ENCODE results near the gene LMOD2.

The LMOD2 gene

DNA sequence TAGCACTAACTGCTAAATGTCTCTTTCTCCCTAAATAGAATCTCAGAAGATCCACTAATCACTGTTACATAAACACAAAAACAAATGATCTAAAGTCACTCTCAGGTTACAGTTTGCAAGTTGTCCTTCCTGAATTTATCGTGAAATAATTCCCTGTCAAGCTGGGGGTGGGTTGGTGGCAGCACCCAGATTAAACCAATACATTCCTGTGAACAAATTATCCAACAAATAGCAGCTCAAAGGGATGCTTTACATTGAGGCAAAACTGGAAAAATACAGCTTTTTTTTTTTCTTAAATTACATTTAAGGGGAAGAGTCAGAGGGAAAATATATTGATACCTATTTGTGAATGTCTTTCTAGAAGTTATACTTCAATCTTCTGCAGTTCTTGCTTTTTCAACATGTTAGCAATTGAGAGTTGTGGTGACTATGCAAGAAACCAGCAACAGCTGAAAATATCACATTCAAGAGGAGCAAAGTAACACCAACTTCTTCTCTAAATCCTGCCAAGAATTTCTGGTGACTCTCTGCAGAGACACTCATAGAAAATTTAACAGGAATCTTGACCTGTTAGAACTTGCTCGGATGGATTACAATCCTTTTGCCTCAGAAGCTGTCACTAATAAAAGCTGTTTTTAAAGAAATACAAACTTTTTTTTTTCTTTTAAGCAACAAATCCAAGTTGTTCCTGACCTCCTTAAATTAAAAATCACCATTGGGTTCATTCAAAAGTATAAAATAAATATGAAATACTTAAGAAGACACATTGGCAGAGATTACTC lies 18.9 kb downstream of the LMOD2 start:
- DNase-seq: no peak

DNA sequence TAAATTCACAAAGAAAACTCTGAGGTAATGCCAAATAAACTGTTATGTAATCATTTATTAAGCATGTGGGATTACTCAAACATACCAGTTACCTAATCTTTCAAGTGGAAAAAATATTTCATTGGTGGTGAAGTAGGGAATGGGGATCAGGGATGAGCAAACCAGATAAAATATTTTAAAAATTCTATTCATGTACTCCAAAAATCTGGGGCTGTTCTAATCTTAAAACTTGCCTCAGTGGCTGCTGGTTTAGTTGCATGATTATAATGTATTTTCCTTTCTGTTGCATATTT lies 19.5 kb downstream of the LMOD2 start:
- no peak for DNase-seq

DNA sequence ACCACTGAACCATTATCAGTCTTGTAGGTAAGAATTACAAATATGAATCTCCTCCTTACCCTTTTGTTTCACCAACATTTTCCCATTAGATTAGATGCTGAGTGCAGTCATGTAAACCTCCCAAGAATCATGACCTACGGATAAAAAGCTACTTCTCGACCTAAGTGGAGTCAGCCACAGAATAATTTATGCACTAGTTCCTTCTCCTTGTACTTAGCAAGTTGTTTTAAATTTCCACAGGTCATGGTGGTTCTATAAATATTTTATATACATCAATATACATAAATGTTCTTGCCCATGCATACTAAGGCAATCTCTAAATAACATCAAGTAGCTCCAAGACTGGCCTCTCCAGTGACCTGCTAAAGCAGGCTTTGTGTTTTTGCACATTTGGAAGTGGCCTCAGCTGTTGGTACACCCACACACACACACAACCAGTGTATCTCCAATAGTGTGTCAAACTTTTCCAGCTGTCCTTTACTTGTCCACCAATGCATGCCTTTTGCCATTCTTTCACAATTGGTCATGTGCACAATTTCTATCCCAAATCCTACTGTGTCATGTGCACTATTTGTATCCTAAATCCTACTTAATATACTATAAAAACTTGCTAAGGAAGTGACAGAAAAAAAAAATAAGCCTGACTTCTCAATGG lies 21.5 kb downstream of the LMOD2 start:
- no peak for DNase-seq

DNA sequence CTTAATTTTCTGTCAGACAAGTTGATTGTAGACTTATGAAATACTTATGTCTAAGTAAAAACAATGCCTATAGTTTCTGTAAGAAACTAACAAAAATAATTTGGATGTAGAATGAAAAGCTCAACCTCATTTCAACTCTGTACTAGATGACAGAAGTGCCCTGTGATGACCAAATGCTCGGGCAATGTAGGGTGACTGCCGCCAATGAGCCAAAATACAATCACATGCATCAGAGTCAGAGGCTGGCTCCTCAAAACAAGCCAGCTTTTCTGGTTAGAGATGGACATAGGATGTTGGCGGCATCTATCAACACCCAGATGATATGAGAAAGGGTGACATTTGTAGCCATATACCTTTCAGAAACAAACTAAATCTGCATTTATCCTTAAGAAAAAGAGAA lies 23.9 kb downstream of the LMOD2 start:
- DNase-seq: no peak

DNA sequence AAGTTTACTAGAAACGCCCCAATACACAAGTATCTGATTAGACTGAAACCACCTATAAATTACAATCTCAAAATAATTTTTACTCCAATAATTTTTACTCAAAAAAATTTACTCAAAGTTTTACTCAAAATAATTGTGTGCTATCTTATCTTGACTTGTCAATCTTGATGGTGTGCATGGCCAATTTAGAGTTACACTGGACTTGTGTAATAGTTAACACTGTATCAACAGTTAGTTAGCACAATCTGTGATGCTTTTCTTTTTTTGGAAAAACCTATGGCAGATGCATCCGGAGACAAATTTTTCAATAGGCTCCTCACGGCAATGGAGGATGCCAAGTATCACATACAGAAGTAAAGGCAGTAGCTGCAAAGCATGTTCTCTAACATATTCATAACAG lies 24.9 kb downstream of the LMOD2 start:
- DNase-seq: no peak

DNA sequence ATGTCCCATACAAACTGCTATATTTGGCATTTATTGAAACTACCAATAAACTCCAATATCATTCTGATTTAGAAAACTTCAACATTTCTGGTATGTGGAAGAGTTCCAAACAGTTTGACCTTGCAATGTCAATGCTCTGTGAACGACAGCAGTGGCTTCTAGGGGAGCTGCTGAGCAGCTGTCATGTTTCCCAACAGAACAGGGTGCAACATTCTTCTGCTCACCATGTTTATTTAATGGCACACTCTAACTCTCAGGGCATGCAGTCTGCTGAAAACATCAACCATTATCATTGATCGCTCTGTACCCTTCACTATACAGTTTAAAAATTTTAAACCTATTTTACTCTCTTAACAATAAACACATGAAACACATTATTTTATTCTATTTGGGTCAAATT lies 25.9 kb downstream of the LMOD2 start:
- no peak for DNase-seq

DNA sequence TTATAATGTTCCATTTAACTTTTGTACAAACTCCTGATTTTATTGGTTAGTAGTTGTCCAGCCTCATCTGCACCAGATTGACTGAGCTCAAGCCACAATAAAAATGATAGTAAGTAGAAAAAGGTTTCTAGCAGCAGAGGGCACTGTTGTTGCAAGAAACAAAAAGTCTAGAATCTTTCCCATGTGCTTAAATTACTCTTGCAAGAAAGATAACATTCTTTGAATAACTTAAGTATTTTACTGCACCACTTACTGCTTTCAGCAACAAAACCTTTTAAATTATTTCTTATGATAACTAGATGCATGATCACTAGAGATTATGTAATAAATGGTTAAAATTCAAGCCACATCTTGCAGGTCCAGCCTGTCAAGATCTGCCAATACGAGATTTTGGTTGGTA lies 27.0 kb downstream of the LMOD2 start:
- DNase-seq: peak; percentile 21

DNA sequence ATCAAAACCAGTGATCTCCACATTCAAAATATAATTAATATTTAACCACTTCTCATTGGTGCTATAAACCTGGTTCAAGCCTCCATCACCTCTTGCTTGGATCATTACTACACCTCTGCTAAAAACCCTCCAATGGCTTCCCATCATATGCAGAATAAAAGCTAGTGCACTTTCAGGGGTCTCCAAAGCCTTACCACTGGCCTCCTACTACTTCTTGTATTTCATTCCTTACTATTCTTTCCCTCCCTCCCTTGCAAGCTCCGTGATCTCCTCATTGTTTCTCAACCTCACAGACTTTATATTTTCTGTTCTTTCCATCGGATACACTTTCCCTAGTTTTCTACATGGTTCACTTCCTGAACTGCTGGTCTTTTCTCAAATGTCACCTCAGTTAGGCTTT lies 31.5 kb downstream of the LMOD2 start:
- DNase-seq: no peak

DNA sequence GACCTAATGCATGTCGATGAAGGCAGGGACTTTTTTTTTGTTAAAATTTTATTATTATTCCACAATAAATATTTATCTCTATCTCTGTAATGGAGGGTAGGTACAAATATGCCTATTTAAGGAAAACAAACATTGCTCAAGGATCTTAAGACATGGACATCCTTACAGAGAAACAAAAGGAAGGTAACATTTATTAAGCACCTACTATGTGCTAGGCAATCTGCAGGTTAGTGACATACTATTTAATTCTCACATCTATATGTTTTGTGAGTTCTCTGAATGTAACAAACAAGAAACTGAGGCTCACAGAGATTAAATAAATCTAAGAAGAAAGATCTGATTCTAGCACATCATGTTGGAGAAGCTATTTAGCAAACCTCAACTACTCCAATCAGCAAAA lies 32.1 kb downstream of the LMOD2 start:
- no peak for DNase-seq

DNA sequence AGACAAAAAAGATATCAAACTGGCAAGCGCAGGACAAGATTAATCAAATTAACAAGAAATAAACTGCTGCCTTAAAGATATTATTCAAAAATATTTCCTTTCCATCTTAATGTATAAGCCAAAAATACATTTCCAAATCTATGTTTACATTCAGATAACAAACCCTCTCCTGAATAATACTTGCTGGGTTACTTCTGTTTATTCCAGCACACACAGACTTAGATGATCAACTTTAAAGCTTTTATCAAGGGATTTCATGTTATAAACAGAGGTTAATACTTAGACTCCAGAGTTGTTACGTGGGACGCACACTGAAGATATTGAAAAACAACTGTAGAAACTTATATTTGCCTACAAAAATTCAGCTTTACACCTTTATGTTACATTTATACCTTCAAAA lies 33.6 kb downstream of the LMOD2 start:
- DNase-seq: no peak

DNA sequence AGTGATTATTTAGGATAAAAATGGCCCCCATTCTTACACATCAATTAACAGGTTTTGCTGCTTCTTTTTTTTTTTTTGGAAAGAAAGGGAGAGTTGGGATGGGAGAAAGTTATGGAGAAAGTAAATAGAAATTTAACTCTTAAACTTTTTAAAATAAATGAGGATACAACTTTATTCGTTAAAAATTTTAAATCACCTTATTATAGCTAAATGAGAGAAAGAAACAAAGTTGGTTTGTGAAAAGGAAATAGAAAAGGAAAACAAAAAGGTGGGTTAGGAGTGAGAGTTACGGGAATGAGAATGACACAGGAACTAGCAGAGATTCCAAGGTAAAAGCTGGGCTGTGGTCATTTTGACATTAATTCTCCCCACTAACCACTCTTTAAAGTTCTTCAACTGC lies 34.9 kb downstream of the LMOD2 start:
- no peak for DNase-seq

DNA sequence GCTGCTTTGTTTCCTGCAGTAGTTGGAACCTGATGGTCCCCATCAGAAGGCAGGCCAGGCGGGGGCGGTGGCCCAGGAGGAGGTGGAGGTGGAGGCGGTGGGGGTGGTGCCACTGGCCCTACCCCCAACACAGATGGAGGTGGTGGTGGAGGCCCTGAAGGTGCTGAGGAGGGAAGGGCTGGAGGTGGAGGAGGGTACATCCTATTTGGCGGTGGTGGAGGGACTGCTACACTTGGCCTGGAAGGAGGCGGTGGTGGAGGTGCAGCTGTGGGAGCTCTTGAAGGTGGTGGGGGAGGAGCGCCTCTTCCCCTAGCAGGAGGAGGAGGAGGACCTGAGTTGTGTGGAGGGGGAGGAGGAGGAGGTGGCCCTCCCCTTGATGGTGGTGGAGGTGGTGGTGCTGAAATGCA lies 36.8 kb downstream of the LMOD2 start:
- DNase-seq: no peak

DNA sequence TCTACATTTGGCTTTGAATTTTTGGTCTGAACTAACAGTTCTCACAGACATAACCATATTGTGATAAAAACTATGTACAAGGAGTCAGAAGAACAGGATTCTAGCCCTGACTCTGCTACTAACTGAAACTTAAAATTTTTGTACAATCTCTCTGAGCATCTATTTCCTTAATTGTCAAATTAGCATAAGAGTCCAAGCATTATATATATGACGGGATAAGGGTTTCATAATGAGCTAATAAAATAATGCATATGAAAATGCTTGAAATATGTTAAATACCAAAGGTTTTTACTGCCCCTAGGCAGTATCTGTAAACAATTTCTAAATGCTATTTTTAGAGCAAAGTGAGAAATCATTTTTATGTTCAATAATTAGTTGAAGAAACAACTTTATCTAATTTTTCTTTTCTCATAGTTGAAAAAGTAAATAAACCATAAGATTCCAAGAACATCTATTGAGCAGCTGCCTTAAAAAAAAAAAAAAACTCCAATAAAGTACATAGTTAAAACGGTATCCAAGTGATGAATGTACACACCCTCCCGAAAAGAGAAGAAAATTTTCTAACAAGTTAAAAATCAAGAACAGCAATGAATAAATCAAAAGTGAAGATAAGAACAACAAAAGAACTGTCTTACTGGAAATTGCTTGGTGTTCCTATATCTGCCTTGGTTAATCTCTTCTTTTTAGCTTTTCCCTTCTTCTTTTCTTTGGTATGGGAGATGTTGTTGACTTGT lies 40.4 kb downstream of the LMOD2 start:
- no peak for DNase-seq

DNA sequence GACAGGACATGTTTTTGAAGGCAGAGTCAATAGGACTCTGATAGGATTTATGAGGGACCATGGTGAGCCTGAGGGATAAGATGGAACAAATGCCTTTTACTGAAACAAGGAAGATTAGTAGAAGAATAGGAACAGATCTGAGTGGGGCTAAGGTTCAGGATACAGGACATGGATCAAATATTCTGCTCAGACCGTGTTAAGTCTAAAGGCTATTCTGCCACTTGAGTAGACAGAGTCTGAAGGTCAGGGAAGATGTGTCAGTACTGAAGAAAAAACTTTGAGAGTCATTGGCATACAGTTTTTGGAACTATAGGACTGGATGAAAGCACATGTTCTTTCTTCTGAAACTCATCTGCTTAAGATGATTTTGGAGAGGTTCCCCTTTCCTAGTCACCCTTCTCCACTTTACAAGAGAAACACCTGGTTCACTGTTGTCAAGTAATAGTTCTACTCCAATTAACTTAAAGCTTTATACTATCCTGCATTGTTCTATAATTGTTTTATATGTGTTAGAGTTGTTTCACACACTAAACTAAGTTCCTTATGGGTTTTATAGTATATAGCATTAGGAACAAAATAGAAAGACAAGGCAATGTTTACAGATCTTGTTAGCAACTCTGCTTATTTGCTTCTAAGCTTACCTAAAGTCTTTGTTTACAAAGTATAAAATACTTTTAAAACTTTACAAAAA lies 49.7 kb downstream of the LMOD2 start:
- DNase-seq: no peak

DNA sequence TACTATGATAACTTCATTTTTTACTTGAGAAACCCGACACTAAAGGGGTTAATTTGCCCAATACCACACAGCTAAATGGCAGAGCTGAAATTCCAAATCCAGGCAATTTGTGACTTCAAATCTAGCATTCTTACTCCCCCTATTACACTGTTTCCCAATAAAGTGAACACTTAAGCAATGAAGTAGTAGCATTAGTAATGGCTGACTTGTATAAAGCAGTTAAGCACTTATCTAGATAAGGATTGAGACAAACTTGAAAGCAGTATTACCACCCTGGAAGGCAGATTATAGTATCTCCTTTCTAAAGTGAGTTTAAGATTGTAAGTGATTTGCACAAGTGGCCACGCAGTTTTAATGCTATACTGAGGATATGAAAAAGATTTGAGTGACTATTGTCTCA lies 53.9 kb downstream of the LMOD2 start:
- DNase-seq: no peak

DNA sequence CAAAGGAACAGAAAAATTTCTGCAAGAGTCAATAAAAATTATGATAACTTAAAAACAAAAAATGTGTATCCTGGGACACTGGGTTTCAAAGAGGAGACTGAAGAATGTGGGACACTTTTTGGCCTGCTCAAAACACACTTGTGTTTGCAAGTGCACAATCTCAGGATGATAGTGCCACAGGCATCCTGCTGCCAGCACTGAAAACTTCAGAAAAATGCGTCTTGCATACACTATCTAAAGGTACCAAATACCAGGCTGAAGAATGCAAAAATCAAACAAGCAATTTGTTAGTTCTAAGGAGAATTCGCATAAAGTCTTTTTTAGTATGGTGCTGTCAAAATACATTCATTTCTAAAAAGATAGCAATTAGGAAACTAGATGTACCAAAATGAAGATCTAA lies 55.0 kb downstream of the LMOD2 start:
- no peak for DNase-seq

DNA sequence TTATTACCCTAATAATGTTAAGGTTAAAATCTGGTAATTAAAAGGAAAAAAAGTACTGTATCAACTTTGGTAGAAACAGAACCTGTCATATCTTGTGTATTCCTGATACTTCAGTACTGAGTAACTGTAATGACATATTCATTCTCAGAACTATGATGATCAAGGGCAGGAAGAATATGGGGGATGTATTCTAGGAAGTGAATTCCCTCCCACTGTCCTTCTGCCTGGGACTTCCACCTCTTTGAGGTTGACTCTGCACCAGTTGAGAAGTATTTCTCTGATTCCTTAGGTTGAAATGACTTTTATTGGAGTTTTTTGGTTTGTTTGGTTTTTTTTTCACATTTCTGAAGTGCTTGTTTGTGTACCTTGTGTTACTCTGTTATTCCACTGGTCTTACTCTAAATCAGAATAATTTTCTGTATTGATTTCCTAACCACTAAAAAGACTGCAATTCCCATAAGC lies 56.2 kb downstream of the LMOD2 start:
- DNase-seq: no peak

DNA sequence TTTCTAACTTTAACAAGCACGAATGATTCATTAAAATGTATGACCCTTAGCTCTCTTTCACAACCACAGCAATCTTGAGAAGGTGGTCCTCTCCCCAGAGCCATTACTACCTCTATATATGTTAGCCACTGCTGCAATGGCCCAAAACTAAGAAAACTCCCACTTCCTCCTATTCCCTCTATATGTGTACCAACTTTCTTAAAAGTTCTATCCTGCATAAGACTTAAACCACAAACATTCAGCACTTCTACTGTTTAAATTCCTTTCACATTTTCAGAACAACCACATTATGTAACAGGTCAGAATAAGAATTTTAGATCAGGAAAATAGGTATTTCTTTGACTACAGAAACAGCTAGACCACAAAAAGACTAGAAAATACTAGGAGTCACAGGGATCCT lies 57.0 kb downstream of the LMOD2 start:
- no peak for DNase-seq
